Panc1 (cell line): Measurements from ENCODE around the gene ZNF816.

ENCODE experiments used
- CTCF ChIP-seq: fragments of 450-650 bp; IDR thresholded peaks from 2 replicates; pipeline ENCODE4 v1.5.1; 2017; ENCODE audit warnings: mild to moderate bottlenecking
- POLR2AphosphoS5 ChIP-seq: IDR thresholded peaks from 2 replicates; pipeline ENCODE4 v1.6.1; 2012; ENCODE audit warnings: mild to moderate bottlenecking, low read depth, low read length, moderate library complexity
- REST ChIP-seq, 2 experiments: IDR thresholded peaks; 2 replicates each; pipeline ENCODE4 v1.6.1; 2011 to 2012; ENCODE audit warnings: low read depth in 2 of 2, control low read depth in 1 of 2, low read length in 1 of 2, mild to moderate bottlenecking in 1 of 2, moderate library complexity in 1 of 2; ENCODE audit not compliant: insufficient read depth in 1 of 2
- SIN3A ChIP-seq: IDR thresholded peaks from 2 replicates; pipeline ENCODE4 v1.6.1; 2012; ENCODE audit warnings: low read depth, mild to moderate bottlenecking, low read length, moderate library complexity, borderline replicate concordance; ENCODE audit not compliant: insufficient read depth
- TCF7L2 ChIP-seq: IDR thresholded peaks from 2 replicates; pipeline ENCODE4 v1.6.1; 2011; ENCODE audit warnings: mild to moderate bottlenecking, low read depth, low read length, inconsistent platforms

- TF ChIP-seq CTCF (no peak), POLR2AphosphoS5 (no peak), SIN3A (no peak), REST (IDR thresholded peaks at IDR 0.05; ENCODE audit: insufficient read depth in 1 of 2, low read depth in 2 of 2, low read length in 1 of 2) (no peak), TCF7L2 (no peak)
These were observed 2.9 kb downstream of the ZNF816 start for GRCh38 chr19:52959613-52960295.
